Urinary bladder (tissue), 4 donors: ENCODE results near the gene U2SURP. TPM values are rescaled to one million over a fixed set of nuclear protein-coding genes. Genes with fewer than 3 reads are reported as not detected.
A peak's percentile ranks its signal among the peaks of the same experiment; 100 is the strongest.
"Not testable (repeated sequence)": the region's sequence is repeated elsewhere in the genome, so short reads cannot be mapped to it uniquely, and the experiment has no call there.

Experiments
- DNase-seq: peaks from one replicate; pipeline ENCODE4 v3.0.0-alpha.2; 2015; ENCODE audit errors: extremely low spot score
- H3K27ac ChIP-seq: one replicate; pipeline ENCODE4 v1.5.1; 2013; ENCODE audit warnings: low read depth, mild to moderate bottlenecking, moderate library complexity
- H3K36me3 ChIP-seq: one replicate; pipeline ENCODE4 v1.6.1; 2013; ENCODE audit warnings: mild to moderate bottlenecking, moderate library complexity; ENCODE audit not compliant: insufficient read depth
- H3K4me1 ChIP-seq: one replicate; pipeline ENCODE4 v1.6.1; 2013; ENCODE audit warnings: mild to moderate bottlenecking, moderate library complexity; ENCODE audit not compliant: insufficient read depth
- H3K4me3 ChIP-seq: one replicate; pipeline ENCODE4 v1.5.1; 2013; ENCODE audit warnings: low read depth, low read length
- WGBS: extraction: QIAGEN DNeasy Blood & Tissue Kit; methylation state at CpG from one replicate; pipeline ENCODE4 v1.1.7; 2013; 5-methylcytosine and 5-hydroxymethylcytosine counted together
- polyA plus RNA-seq: library from polyadenylated mRNA; stranded (reverse); fragments of 200-250 nt; gene quantifications from one replicate; pipeline ENCODE4 v1.2.3, GENCODE V29; 2013
- total RNA-seq: library from RNA; depleted of rRNA; stranded (reverse); fragments of >200 nt; gene quantifications from one replicate; pipeline ENCODE4 v1.2.3, GENCODE V29; 2014
- donor health status: healthy with polysubstance abuse.
- donor health status: healthy.

U2SURP gene
- total and polyA plus RNA-seq, 2 donors: 29.7 to 204 TPM

DNA sequence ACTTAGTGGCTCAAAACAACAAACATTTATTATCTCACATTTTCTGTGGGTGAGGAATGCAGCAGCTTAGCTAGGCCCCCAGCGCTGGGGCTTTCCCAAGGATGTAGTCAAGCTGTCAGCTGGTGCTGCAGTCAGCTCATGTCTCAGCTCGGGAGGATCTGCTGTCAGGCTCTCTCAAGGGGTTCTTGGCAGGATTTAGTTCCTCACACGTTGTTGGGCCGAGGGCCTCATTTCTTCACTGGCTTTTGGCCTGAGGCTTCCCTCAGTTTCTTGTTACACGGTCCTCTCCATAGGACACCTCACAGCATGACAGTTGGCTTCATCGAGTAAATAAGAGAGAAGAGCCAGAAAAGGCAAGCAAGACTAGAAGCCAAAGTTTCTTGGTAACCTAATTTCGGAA lies 13.7 kb upstream of the U2SURP start:
- Histone ChIP-seq H3K36me3 (no peaks in the 10 kb centered on the region), H3K27ac (no peak overlapping the region), H3K4me1 (no peaks in the 10 kb centered on the region), H3K4me3 (no peak overlapping the region)
- WGBS: 22% methylated on average over 7 of the region's 7 CpGs
- no peak for DNase-seq

DNA sequence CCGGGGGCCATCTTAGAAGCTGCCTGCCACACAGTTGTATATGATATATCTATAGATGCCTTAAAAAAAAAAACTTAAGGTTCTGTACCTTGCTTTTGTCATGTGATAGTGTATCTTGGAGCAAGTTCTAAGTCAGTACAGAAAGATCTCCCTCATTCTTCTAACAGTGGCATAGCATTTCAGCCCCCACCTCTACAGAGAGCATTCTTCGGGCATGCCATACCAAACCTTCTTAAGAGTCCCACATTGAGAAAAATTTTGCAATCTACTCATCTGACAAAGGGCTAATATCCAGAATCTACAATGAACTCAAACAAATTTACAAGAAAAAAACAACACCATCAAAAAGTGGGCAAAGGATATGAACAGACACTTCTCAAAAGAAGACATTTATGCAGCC lies 13.1 kb upstream of the U2SURP start:
- H3K4me1 ChIP-seq, DNase-seq, H3K27ac ChIP-seq, H3K36me3 ChIP-seq, H3K4me3 ChIP-seq: not testable (repeated sequence)
- WGBS: 86% methylated on average over 2 of the region's 2 CpGs

DNA sequence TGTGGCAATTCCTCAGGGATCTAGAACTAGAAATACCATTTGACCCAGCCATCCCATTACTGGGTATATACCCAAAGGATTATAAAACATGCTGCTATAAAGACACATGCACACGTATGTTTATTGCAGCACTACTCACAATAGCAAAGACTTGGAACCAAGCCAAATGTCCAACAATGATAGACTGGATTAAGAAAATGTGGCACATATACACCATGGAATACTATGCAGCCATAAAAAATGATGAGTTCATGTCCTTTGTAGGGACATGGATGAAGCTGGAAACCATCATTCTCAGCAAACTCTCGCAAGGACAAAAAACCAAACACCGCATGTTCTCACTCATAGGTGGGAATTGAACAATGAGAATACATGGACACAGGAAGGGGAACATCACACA lies 12.5 kb upstream of the U2SURP start:
- WGBS: 100% methylated on average over 2 of the region's 3 CpGs
- H3K4me3 ChIP-seq, DNase-seq, H3K36me3 ChIP-seq, H3K4me1 ChIP-seq, H3K27ac ChIP-seq: not testable (repeated sequence)

DNA sequence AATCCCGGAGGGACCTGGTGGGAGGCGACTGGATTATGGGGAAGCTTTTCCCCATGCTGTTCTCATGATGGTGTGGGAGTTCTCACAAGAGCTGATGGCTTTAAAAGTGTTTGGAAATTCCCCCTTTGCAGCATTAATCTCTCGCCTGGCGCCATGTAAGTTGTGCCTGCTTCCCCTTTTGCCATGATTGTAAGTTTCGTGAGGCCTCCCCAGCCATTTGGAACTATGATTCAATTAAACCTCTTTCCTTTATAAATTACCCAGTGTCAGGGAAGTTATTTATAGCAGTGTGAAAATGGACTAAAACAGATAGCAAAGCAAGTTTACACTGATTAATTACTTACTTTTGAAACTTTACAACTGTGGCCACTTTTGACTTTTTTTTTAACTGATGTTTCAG lies 10.6 kb upstream of the U2SURP start:
- Histone ChIP-seq H3K4me3 (no peak overlapping the region), H3K4me1 (no peaks in the 10 kb centered on the region), H3K36me3 (no peaks in the 10 kb centered on the region), H3K27ac (no peak overlapping the region)
- no peak for DNase-seq
- 75% methylated on average over 5 of the region's 5 CpGs for WGBS

- H3K27ac ChIP-seq: no peak overlapping the region
- H3K4me3 ChIP-seq: no peak overlapping the region
- 82% methylated on average over 7 of the region's 7 CpGs for WGBS
- no peak for DNase-seq
- H3K36me3 ChIP-seq: no peaks in the 10 kb centered on the region
- no peaks in the 10 kb centered on the region for H3K4me1 ChIP-seq
These were observed 9.0 kb upstream of the U2SURP start for GRCh38 chr3:142992323-142992722.

- H3K36me3 ChIP-seq: no peaks in the 10 kb centered on the region
- H3K4me3 ChIP-seq: no peak overlapping the region
- no peak overlapping the region for H3K27ac ChIP-seq
- no peak for DNase-seq
- 17% methylated on average over 4 of the region's 4 CpGs for WGBS
- H3K4me1 ChIP-seq: no peaks in the 10 kb centered on the region
These were observed 7.4 kb upstream of the U2SURP start for GRCh38 chr3:142993958-142994442.

DNA sequence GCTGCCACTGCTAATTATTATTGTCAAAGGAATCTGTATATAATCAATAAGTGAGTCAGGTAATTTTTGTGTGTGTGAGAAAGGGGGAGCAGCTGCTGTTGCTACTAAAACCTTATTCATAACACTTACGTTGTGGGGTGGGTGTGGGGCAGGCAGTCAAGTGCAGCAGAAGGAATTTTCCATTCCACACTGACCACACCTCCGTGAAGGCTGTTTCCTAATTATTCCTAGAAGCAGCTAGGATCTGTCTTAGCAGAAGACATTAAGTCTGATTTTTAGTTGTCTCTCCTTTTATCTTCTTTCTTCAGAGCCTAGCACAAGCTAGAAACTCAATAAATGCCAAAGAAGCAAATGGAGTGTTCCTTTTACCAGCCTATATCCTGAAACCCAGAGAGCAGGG lies 4.0 kb upstream of the U2SURP start:
- H3K36me3 ChIP-seq: no peaks in the 10 kb centered on the region
- H3K4me3 ChIP-seq: no peak overlapping the region
- 39% methylated on average over 2 of the region's 2 CpGs for WGBS
- H3K27ac ChIP-seq: no peak overlapping the region
- peaks cover under 1% of the 10 kb centered on the region for H3K4me1 ChIP-seq
- no peak for DNase-seq

GRCh38 chr3:142998439-142998838 lies 2.9 kb upstream of the U2SURP start:
- no peak overlapping the region for H3K27ac ChIP-seq
- no peaks in the 10 kb centered on the region for H3K36me3 ChIP-seq
- WGBS: 84% methylated on average over 3 of the region's 3 CpGs
- DNase-seq: no peak
- H3K4me1 ChIP-seq: peaks cover 1% of the 10 kb centered on the region
- H3K4me3 ChIP-seq: no peak overlapping the region

DNA sequence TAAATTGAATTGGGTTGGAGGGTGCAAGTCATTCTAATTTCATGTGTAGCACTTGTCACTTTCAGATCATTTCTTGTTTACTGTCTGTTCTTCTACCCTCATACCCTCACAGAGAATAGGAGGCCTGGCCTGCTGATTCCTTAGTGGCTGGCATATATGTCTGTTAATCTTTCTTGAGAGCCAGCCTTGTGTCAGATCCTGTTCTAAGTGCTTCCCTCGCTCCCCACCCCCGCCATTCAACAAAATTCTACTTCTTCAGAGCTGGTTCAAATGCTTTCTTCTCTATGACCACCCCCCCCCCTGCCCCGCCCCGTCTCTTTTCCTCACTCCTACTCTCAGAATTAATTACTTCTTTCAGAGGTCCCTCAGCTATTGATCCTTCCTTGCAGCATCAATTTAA lies 1.5 kb upstream of the U2SURP start:
- H3K36me3 ChIP-seq: no peaks in the 10 kb centered on the region
- WGBS: 77% methylated on average over 4 of the region's 4 CpGs
- no peak overlapping the region for H3K4me3 ChIP-seq
- no peak for DNase-seq
- H3K4me1 ChIP-seq: peaks cover 1% of the 10 kb centered on the region
- no peak overlapping the region for H3K27ac ChIP-seq

- Histone ChIP-seq H3K4me3 (peak overlapping the region; percentile 92), H3K36me3 (no peaks in the 10 kb centered on the region), H3K4me1 (peaks cover 1% of the 10 kb centered on the region), H3K27ac (no peak overlapping the region)
- no peak for DNase-seq
- 17% methylated on average over 10 of the region's 10 CpGs for WGBS
These were observed 842 bp upstream of the U2SURP start for GRCh38 chr3:143000528-143000927.

DNA sequence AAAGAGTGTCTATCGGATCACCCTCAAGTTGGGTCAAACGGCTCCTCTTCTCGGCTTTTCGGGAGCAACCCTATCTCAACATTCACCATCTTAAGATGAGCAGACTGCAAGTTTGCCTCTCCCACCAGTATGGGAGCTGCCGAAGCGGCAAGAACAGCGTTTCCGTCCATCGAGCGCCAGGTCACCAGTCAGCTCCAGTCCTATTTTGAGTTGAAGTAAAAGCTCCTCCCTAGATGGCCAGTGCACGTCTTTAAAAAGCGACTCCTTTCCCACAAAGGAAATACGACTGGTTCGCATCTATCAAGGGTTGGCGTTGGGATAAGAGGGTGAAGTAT lies 369 bp upstream of the U2SURP start:
- Histone ChIP-seq H3K36me3 (no peaks in the 10 kb centered on the region), H3K27ac (peak overlapping the region; percentile 76), H3K4me1 (peaks cover 1% of the 10 kb centered on the region), H3K4me3 (peak overlapping the region; percentile 92)
- WGBS: under 1% methylated on average over 15 of the region's 15 CpGs
- no peak for DNase-seq

GRCh38 chr3:143002083-143002712 lies 828 bp downstream of the U2SURP start:
- under 1% methylated on average over 19 of the region's 19 CpGs for WGBS
- H3K4me1 ChIP-seq: peaks cover 1% of the 10 kb centered on the region
- H3K36me3 ChIP-seq: no peaks in the 10 kb centered on the region
- DNase-seq: no peak
- no peak overlapping the region for H3K27ac ChIP-seq
- H3K4me3 ChIP-seq: peak overlapping the region; percentile 92

- 5% methylated on average over 9 of the region's 9 CpGs for WGBS
- peaks cover 1% of the 10 kb centered on the region for H3K4me1 ChIP-seq
- no peaks in the 10 kb centered on the region for H3K36me3 ChIP-seq
- DNase-seq: no peak
- H3K27ac ChIP-seq: no peak overlapping the region
- peak overlapping the region; percentile 92 for H3K4me3 ChIP-seq
These were observed 1.4 kb downstream of the U2SURP start for GRCh38 chr3:143002727-143003126.

- DNase-seq: no peak
- Histone ChIP-seq H3K36me3 (no peaks in the 10 kb centered on the region), H3K4me1 (peaks cover 1% of the 10 kb centered on the region), H3K4me3 (no peak overlapping the region), H3K27ac (no peak overlapping the region)
- WGBS: 88% methylated on average over 2 of the region's 2 CpGs
These were observed 3.5 kb downstream of the U2SURP start for GRCh38 chr3:143004823-143005222.

DNA sequence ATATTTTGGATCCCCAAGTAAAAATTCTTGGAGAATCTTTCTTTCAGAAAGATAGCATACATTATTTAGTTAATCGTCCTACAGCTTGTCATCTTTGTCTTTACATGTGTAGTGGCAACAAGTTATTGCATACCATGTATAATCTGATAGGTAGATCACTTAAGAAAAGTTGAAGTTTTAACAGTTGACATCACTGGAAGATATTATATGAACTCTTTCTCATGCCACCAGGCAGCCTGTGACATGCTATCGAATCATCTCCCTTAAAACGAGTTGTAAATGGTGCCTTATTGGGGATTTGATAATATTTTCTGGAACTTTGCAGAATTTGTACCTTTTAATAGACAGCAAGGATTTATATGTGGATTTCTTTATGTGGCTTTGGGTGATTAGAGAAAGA lies 8.7 kb downstream of the U2SURP start:
- no peak overlapping the region for H3K4me3 ChIP-seq
- H3K4me1 ChIP-seq: no peaks in the 10 kb centered on the region
- no peak for DNase-seq
- 80% methylated on average over 3 of the region's 3 CpGs for WGBS
- no peak overlapping the region for H3K27ac ChIP-seq
- H3K36me3 ChIP-seq: no peaks in the 10 kb centered on the region
